Measurements from ENCODE around the gene DSN1.

Gene DSN1, protein sequence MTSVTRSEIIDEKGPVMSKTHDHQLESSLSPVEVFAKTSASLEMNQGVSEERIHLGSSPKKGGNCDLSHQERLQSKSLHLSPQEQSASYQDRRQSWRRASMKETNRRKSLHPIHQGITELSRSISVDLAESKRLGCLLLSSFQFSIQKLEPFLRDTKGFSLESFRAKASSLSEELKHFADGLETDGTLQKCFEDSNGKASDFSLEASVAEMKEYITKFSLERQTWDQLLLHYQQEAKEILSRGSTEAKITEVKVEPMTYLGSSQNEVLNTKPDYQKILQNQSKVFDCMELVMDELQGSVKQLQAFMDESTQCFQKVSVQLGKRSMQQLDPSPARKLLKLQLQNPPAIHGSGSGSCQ

DNA sequence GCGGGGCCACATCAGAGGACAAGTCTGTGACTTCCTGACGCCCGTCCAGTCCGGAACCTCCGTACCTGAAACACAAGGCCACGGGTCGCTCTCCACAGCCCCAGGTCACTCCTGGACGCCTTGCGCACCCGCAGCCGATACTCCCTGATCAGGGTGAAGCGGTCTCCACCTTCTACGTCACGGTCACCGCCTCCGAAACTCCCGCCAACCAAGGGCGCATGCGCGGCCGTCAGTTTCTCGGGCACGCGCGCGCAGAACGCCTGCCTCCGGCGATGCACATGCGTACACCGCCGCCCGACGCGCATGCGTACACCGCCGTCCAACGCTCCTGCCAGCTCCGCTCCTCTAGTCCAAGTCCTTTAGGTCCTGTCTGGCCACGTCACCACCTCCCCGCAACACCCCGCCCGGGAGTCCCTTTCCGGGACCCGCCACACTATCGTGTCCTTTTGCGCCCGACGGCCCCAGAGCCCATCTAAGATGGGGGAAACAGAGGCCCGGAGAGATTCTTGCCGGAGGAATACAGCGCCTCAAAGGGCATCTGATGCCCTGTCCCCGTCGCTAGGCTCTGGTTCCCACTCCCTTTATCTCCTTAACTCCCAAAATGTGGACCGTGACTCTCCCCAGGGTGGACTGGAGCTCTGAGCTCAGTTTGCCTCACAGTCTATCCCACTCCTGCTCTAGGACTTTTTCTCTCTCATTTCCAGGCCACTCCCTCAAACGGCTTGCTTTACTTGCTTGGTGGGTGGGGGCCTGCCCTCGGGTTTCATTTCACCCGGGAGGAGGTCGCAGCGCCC, at the start of gene DSN1:
TSS of gene DSN1 (minus strand) at position 167 of the 794 bp plus-strand sequence. CDS start 2,305 bp downstream, outside the sequence.
- peak within 1 kb of the TSS; percentile 72 for H3K4me3 ChIP-seq (ENCODE audit: low read depth, low read length)
- TF ChIP-seq, protein P1, sequence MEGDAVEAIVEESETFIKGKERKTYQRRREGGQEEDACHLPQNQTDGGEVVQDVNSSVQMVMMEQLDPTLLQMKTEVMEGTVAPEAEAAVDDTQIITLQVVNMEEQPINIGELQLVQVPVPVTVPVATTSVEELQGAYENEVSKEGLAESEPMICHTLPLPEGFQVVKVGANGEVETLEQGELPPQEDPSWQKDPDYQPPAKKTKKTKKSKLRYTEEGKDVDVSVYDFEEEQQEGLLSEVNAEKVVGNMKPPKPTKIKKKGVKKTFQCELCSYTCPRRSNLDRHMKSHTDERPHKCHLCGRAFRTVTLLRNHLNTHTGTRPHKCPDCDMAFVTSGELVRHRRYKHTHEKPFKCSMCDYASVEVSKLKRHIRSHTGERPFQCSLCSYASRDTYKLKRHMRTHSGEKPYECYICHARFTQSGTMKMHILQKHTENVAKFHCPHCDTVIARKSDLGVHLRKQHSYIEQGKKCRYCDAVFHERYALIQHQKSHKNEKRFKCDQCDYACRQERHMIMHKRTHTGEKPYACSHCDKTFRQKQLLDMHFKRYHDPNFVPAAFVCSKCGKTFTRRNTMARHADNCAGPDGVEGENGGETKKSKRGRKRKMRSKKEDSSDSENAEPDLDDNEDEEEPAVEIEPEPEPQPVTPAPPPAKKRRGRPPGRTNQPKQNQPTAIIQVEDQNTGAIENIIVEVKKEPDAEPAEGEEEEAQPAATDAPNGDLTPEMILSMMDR (IDR thresholded peaks at IDR 0.05; ENCODE audit: borderline replicate concordance, insufficient read depth, low read depth, low read length) = no peak

DNA sequence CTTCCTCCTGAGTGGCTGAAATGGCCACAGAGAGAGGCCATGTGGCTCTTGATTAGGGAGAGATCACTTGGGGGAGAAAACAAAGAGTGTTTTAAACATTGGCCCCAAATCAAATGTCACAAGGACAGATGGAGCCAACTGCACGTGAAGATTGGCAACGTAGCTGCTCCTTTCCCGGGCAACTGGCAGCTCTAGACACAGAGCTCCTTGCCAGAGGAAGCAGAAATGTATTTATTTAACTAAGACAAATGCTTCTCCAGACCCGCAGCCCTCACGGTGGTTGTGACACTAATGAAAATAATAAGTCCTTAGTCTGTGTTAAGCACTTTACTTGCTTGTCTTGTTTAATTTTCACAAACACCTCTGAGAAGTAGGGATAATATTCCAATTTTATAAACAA, 49.6 kb upstream of the DSN1 start:
- TF ChIP-seq, protein P1 (IDR thresholded peaks at IDR 0.05; ENCODE audit: borderline replicate concordance, insufficient read depth, low read depth, low read length) = no peak

DNA sequence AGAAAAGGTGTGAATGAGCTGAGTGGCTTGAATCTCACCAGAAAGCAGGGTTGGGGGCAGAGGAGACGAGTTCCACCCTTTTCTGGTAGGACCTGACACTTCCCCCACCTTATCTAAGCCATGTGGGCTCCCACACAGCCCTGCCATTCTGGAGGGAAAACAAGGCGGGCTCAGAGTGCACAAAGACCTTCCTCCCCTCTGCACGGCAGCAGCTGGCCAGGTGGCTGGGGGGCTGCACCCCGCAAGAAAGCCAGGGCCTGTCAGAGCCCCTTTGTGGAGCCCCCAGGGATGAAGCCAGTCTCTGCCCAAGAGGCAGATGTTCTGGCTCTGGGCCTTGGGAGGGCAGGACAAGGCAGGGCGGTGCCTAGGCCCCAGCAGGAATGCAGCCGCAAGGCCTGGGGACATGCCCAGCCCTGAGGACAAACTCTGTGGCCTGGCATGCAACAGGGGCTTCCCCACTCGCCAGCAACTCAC, 48.4 kb upstream of the DSN1 start:
- TF ChIP-seq, protein P1 (IDR thresholded peaks at IDR 0.05; ENCODE audit: borderline replicate concordance, insufficient read depth, low read depth, low read length) = no peak
- H3K4me3 ChIP-seq (ENCODE audit: low read depth, low read length) = no peak overlapping the region

More for the DNA sequence above, 49.6 kb upstream of the DSN1 start:
- H3K4me3 ChIP-seq (ENCODE audit: low read depth, low read length) = no peak overlapping the region

DNA sequence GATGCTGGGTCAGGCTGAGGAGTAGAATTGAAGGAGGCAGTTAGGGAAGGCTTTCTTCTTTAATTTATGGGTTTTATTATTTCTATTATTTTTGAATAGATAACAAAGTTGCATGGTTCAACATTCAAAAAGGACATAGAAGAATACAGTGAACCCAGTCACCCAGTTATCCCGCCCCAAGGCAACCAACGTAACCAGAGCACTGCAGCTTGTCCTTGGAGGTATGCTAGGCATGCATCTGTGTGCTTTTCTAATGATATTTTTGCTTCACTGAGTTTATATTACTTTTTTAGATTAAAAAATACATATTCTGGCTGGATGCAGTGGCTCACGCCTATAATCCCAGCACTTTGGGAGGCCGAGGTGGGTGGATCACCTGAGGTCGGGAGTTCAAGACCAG, 47.4 kb upstream of the DSN1 start:
- TF ChIP-seq, protein P1 (IDR thresholded peaks at IDR 0.05; ENCODE audit: borderline replicate concordance, insufficient read depth, low read depth, low read length) = no peak

DNA sequence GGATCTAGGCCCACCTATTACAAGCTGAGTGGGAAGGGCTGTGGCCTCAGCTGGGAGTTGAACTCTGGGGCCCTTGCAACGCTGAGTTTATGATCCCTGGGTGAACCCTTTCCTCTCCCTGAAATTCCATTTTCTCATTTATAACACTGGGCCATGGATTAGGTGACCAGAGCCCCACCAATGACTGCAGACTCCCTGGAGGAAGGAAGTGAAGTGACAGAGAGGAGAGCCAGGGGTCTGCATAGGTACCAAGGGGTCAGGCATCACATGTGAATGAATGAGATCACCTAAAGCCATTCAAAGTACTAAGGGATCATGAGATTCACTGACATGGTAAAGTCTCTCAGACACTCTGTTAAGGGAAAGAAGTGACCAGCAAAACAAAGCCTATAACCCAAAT, 46.5 kb upstream of the DSN1 start:
- no peak overlapping the region for H3K4me3 ChIP-seq (ENCODE audit: low read depth, low read length)
- TF ChIP-seq, protein P1 (IDR thresholded peaks at IDR 0.05; ENCODE audit: borderline replicate concordance, insufficient read depth, low read depth, low read length) = no peak

More for the DNA sequence above, 47.4 kb upstream of the DSN1 start:
- no peak overlapping the region for H3K4me3 ChIP-seq (ENCODE audit: low read depth, low read length)

DNA sequence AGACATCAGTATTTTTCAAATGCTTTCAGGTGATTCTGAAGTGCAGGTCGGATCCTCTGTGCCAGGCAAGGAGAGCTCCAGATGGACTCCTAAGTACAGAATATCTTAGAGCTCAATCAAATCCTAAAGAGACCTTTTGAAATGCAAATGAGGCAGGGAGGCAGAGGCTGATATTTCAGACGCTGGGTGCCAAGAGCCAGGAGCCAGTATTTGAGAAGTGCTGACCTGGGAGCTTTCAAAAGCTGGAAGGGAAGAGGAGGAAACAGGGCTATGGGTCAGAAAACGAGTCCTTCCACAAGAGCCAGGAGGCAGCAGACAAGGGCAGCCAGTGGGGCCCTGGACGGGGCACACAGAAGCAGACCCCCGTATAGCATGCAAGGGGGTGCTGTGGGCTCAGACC, 46.1 kb upstream of the DSN1 start:
- TF ChIP-seq, protein P1 (IDR thresholded peaks at IDR 0.05; ENCODE audit: borderline replicate concordance, insufficient read depth, low read depth, low read length) = no peak
- H3K4me3 ChIP-seq (ENCODE audit: low read depth, low read length) = no peak overlapping the region
